Testis (tissue), 3 donors: ENCODE results near the gene ESR1. TPM values are rescaled to one million over a fixed set of nuclear protein-coding genes. Genes with fewer than 3 reads are reported as not detected.
"Not testable (repeated sequence)": the region's sequence is repeated elsewhere in the genome, so short reads cannot be mapped to it uniquely, and the experiment has no call there.

Experiments used
- DNase-seq: peaks from one replicate; pipeline ENCODE4 v3.0.0-alpha.2; 2019
- H3K27ac ChIP-seq, 2 donors: fragments of 200-600 bp; sonication (generic); one replicate each; pipeline ENCODE4 v1.5.1; 2019
- H3K27me3 ChIP-seq: fragments of 200-600 bp; sonication (generic); one replicate; pipeline ENCODE4 v1.5.1; 2019
- H3K36me3 ChIP-seq: fragments of 200-600 bp; sonication (generic); one replicate; pipeline ENCODE4 v1.5.1; 2017; ENCODE audit warnings: low read depth; ENCODE audit errors: missing control alignments
- H3K4me1 ChIP-seq: fragments of 200-600 bp; sonication (generic); one replicate; pipeline ENCODE4 v1.5.1; 2019
- H3K4me3 ChIP-seq, 2 donors: fragments of 200-600 bp; sonication (generic); one replicate each; pipeline ENCODE4 v1.5.1; 2017 to 2019
- H3K9me3 ChIP-seq: fragments of 200-600 bp; sonication (generic); one replicate; pipeline ENCODE4 v1.5.1; 2017
- POLR2A ChIP-seq: fragments of 450-650 bp; IDR thresholded peaks from one replicate; pipeline ENCODE4 v1.6.1; 2017; ENCODE audit warnings: antibody characterized with exemption, mild to moderate bottlenecking, moderate library complexity
- WGBS, 2 donors: methylation state at CpG; one replicate each; pipeline ENCODE4 v1.1.5; 2018; 5-methylcytosine and 5-hydroxymethylcytosine counted together
- intact Hi-C: fragments of 100-400 bp; cut with DNase I; formaldehyde crosslinking; loops from one replicate; pipeline ENCODE4 v1.15.1; 2023; ENCODE audit warnings: low total_unique reads
- polyA plus RNA-seq: library from polyadenylated mRNA; stranded (reverse); fragments of 350-450 nt; fragmentation: Illumina TruSeq; extraction: RNeasy Lipid Tissue Mini Kit (QIAGEN cat#74804); gene quantifications from one replicate; pipeline ENCODE4 v1.2.3, GENCODE V29; 2014; ENCODE audit warnings: low read depth, low replicate concordance; ENCODE audit not compliant: insufficient read depth
- total RNA-seq, 2 donors: library from RNA; depleted of rRNA; stranded (reverse); fragments of >200 nt; gene quantifications; one replicate each; pipeline ENCODE4 v1.2.3, GENCODE V29; 2016
- TF ChIP-seq, protein P1 (sequence below), 3 experiments: fragments of 450-650 bp in 2 of 3; fragments of 200-600 bp in 1 of 3; sonication (generic) in 1 of 3; IDR thresholded peaks; one replicate each; pipeline ENCODE4 v1.5.1; 2016 to 2019; ENCODE audit warnings: antibody characterized with exemption in 3 of 3, mild to moderate bottlenecking in 2 of 3, moderate library complexity in 1 of 3

ESR1 gene
- total and polyA plus RNA-seq, 3 donors from 2014 or later = 4.3 to 9.3 (median 8.1) TPM

DNA sequence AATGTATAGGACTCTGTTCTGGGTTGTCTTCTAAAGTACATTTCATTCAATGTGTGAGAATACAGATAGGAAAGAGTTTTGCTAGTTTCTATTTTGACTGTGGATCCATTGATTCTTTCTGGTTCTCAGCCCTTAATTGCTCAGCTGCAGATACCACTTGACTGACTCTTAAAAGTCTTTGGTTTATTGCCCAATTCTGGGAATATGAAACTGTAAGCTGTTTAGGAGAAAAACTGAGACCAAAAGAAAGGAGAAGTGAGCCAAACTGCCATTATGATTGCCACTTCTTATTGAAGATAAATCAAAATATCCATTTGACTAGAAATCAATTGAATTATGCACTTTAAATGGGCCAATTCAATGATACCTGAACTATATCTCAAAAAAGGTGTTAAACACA is 211.4 kb downstream of the ESR1 start:
- no peak for TF ChIP-seq POLR2A
- TF ChIP-seq, protein P1, sequence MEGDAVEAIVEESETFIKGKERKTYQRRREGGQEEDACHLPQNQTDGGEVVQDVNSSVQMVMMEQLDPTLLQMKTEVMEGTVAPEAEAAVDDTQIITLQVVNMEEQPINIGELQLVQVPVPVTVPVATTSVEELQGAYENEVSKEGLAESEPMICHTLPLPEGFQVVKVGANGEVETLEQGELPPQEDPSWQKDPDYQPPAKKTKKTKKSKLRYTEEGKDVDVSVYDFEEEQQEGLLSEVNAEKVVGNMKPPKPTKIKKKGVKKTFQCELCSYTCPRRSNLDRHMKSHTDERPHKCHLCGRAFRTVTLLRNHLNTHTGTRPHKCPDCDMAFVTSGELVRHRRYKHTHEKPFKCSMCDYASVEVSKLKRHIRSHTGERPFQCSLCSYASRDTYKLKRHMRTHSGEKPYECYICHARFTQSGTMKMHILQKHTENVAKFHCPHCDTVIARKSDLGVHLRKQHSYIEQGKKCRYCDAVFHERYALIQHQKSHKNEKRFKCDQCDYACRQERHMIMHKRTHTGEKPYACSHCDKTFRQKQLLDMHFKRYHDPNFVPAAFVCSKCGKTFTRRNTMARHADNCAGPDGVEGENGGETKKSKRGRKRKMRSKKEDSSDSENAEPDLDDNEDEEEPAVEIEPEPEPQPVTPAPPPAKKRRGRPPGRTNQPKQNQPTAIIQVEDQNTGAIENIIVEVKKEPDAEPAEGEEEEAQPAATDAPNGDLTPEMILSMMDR (IDR thresholded peaks at IDR 0.05) = no peak
- H3K9me3 ChIP-seq = no peaks in the 10 kb centered on the region
- intact Hi-C loops = no loop called here

DNA sequence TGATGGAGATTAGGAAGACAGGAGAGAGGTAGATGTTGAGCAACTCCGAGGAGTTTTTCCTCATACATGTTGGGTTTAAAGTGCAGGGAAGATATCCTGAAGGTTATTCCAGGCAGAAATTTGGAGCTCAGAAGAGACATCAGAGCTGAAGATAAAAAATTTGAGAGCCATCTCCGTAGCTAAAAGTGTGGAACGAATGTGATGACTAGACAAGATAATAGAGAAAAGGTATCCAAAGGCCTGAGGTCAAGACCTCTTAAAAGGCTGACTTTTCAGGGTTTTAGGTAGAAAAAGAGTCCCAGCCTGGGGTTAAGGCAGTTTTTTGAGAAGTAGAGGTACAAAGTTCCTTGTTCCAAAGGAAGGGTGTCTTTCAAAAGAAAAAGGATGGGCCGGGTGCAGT is 214.8 kb downstream of the ESR1 start:
- TF ChIP-seq POLR2A = no peak
- TF ChIP-seq, protein P1 (IDR thresholded peaks at IDR 0.05) = no peak
- Histone ChIP-seq H3K36me3 (no peaks in the 10 kb centered on the region), H3K4me1 (no peaks in the 10 kb centered on the region), H3K9me3 (no peaks in the 10 kb centered on the region), H3K4me3 (no peak overlapping the region), H3K27me3 (no peaks in the 10 kb centered on the region), H3K27ac (no peak overlapping the region)
- DNase-seq = no peak
- 92 to 93% methylated on average over 4 of the region's 4 CpGs for WGBS, 2 donors
- intact Hi-C loops = no loop called here

More for the DNA sequence above, 211.4 kb downstream of the ESR1 start:
- Histone ChIP-seq H3K4me1 (no peaks in the 10 kb centered on the region), H3K27ac (no peak overlapping the region), H3K27me3 (no peaks in the 10 kb centered on the region), H3K36me3 (no peaks in the 10 kb centered on the region), H3K4me3 (no peak overlapping the region)
- no peak for DNase-seq

DNA sequence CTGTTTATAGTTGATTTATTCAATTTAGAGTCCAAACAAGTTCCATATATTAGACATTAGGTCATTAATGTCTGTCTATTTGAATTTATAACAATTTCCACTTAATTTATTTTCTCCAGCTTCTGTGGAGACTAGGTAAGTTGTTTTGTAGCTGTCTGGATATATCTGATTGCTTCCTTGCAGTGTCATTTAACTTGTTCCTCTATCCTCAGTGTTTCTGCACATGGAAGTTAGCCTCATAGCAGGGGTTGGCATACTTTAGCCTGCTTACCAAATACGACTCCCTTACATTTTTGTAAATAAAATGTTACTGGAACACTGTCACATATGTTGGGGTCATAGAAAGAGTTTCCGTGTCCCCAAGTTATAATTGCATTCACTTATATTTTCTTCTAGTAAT is 216.1 kb downstream of the ESR1 start:
- no peaks in the 10 kb centered on the region for H3K9me3 ChIP-seq
- H3K4me3 ChIP-seq = no peak overlapping the region
- H3K27me3 ChIP-seq = no peaks in the 10 kb centered on the region
- no peaks in the 10 kb centered on the region for H3K36me3 ChIP-seq
- DNase-seq = no peak
- no peak for TF ChIP-seq POLR2A
- TF ChIP-seq, protein P1 (IDR thresholded peaks at IDR 0.05) = no peak
- no peaks in the 10 kb centered on the region for H3K4me1 ChIP-seq
- WGBS, 2 donors = 82 to 94% methylated on average over 2 of the region's 2 CpGs
- intact Hi-C loops = no loop called here
- no peak overlapping the region for H3K27ac ChIP-seq

DNA sequence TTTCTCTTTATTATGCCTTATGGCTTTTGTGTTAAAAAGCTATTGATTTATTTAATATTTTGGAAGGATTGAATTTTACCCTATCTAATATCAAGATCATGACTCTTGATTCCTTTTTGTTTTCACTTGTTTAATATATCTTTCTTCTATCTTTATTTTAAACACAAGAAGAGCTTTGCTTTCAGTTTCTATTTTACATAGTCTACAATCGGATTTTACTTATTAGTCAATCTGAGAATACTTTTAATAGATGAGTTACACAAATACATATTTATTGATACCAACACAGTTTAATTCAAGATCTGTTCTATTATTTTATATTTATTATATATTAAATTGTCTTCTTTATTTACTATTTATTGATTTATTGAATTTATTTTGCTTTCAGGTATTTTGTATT is 218.8 kb downstream of the ESR1 start:
- Histone ChIP-seq H3K4me3 (no peak overlapping the region), H3K36me3 (no peaks in the 10 kb centered on the region), H3K9me3 (no peaks in the 10 kb centered on the region), H3K4me1 (no peaks in the 10 kb centered on the region), H3K27me3 (no peaks in the 10 kb centered on the region), H3K27ac (no peak overlapping the region)
- TF ChIP-seq POLR2A = no peak
- TF ChIP-seq, protein P1 (IDR thresholded peaks at IDR 0.05) = no peak
- intact Hi-C loops = no loop called here
- no peak for DNase-seq
- WGBS, 2 donors = 50 to 57% methylated on average over 1 of the region's 1 CpG

DNA sequence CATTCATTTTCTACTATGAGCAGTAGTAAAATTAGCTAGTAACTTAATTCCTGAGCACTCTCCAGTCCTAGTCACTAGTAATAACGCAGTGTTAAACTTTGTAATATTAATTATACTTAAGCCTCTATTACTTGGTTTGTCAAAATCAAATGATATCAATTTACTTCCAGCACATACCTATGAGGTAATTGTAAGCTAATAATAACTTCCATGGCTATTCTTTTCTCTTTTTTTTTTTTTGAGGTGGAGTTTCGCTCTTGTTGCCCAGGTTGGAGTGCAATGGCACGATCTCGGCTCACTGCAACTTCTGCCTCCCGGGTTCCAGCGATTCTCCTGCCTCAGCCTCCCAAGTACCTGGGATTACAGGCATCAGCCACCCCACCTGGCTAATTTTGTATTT is 219.3 kb downstream of the ESR1 start:
- WGBS, 2 donors = 92 to 93% methylated on average over 6 of the region's 6 CpGs
- DNase-seq, H3K4me3 ChIP-seq, H3K27ac ChIP-seq, H3K4me1 ChIP-seq, intact Hi-C loops, H3K36me3 ChIP-seq, H3K9me3 ChIP-seq, H3K27me3 ChIP-seq: not testable (repeated sequence)

DNA sequence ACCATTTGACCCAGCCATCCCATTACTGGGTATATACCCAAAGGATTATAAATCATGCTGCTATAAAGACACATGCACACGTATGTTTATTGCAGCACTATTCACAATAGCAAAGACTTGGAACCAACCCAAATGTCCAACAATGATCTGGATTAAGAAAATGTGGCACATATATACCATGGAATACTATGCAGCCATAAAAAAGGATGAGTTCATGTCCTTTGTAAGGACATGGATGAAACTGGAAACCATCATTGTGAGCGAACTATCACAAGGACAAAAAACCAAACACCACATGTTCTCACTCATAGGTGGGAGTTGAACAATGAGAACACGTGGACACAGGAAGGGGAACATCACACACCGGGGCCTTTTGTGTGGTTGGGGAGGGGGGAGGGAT is 226.3 kb downstream of the ESR1 start:
- DNase-seq, H3K4me1 ChIP-seq, H3K9me3 ChIP-seq, intact Hi-C loops, H3K36me3 ChIP-seq, H3K27ac ChIP-seq, H3K27me3 ChIP-seq, H3K4me3 ChIP-seq: not testable (repeated sequence)
- 96 to 97% methylated on average over 4 of the region's 4 CpGs for WGBS, 2 donors
